Measurements from ENCODE around the gene CAD. TPM values are rescaled to one million over a fixed set of nuclear protein-coding genes. Genes with fewer than 3 reads are reported as not detected.

The CAD gene
- total and polyA plus RNA-seq, 10 of the 15 experiments (the other 5 are each of a cell fraction or from before 2014, with no cell fraction given): 7.6 to 119 (median 50.7) TPM

- Histone ChIP-seq H3K4me3 (no peak overlapping the region), H3K79me2 (ENCODE audit: control insufficient read depth, insufficient read depth, low read length) (no peaks in the 10 kb centered on the region), H3K36me3 (ENCODE audit: control insufficient read depth in 2 of 2, insufficient read depth in 2 of 2, low read length in 1 of 2) (no peaks in the 10 kb centered on the region), H3K9me3 (replicated peaks; ENCODE audit: control insufficient read depth, insufficient read depth, low read length) (no peaks in the 10 kb centered on the region), H3K4me1 (ENCODE audit: control insufficient read depth, insufficient read depth, low read length) (no peaks in the 10 kb centered on the region), H3K4me2 (ENCODE audit: control insufficient read depth, insufficient read depth) (no peak overlapping the region), H3K27ac (ENCODE audit: control insufficient read depth, insufficient read depth) (no peak overlapping the region), H4K20me1 (ENCODE audit: control insufficient read depth, insufficient read depth) (no peaks in the 10 kb centered on the region), H2AFZ (ENCODE audit: control insufficient read depth, low read depth, low read length) (no peak overlapping the region), H3K27me3 (replicated peaks in 1 of 2; ENCODE audit: control insufficient read depth in 2 of 2, insufficient read depth in 2 of 2, low read length in 1 of 2) (peaks cover 13 to 20% of the 10 kb centered on the region in 2 experiments), H3K9ac (ENCODE audit: control insufficient read depth, insufficient read depth, low read length) (no peak overlapping the region)
- RAD21 ChIA-PET (ENCODE audit: unreplicated experiment): no interaction called here
- TF ChIP-seq BHLHE40 (IDR thresholded peaks at IDR 0.05; ENCODE audit: borderline replicate concordance in 1 of 2, low read depth in 2 of 2, low read length in 1 of 2) (no peak), CBFB (IDR thresholded peaks at IDR 0.05; ENCODE audit: low read depth) (no peak), LARP7 (IDR thresholded peaks at IDR 0.05) (no peak), ZNF622 (IDR thresholded peaks at IDR 0.05) (no peak), YBX1 (IDR thresholded peaks at IDR 0.05) (no peak), ZBED1 (IDR thresholded peaks at IDR 0.05; ENCODE audit: borderline replicate concordance) (no peak), CHD2 (IDR thresholded peaks at IDR 0.05; ENCODE audit: borderline replicate concordance, low read depth, low read length) (no peak), PML (IDR thresholded peaks at IDR 0.05; ENCODE audit: low read length) (no peak), ZZZ3 (IDR thresholded peaks at IDR 0.05; ENCODE audit: control insufficient read depth, insufficient read length, low read depth) (no peak), MYC (IDR thresholded peaks at IDR 0.05; ENCODE audit: insufficient read depth, insufficient read length, insufficient replicate concordance, low read length, severe bottlenecking) (no peak), HDAC2 (IDR thresholded peaks at IDR 0.05) (no peak), MLLT1 (IDR thresholded peaks at IDR 0.05) (no peak), BRCA1 (IDR thresholded peaks at IDR 0.05; ENCODE audit: low read depth, low read length) (no peak), BMI1 (IDR thresholded peaks at IDR 0.05; ENCODE audit: borderline replicate concordance) (no peak), STAT3 (IDR thresholded peaks at IDR 0.05; ENCODE audit: low read depth, low read length) (no peak), ETV6 (conservative IDR thresholded peaks at IDR 0.05 in 1 of 2, IDR thresholded peaks at IDR 0.05 in 1 of 2; ENCODE audit: borderline replicate concordance in 1 of 2, low read depth in 1 of 2) (no peak), SREBF2 (IDR thresholded peaks at IDR 0.05; ENCODE audit: low read length) (no peak), KAT2A (conservative IDR thresholded peaks at IDR 0.05; ENCODE audit: control insufficient read depth, low read depth, low read length) (no peak), NBN (IDR thresholded peaks at IDR 0.05) (no peak)
- in situ Hi-C loops (cut with MboI): no loop called here
- no peak for ATAC-seq
- POLR2A ChIA-PET: no interaction called here
- intact Hi-C loops (cut with micrococcal nuclease; ENCODE audit: unreplicated experiment): no loop called here
- no TSS peak for BruUV-seq (replicated peaks)
- no peak for FAIRE-seq
- WGBS (ENCODE audit: insufficient coverage, insufficient replicate concordance, low lambda C conversion rate, missing lambda C conversion rate): 54% methylated on average over 8 of the region's 8 CpGs
- SMC1A ChIA-PET (ENCODE audit: uncharacterized antibody, unreplicated experiment): no interaction called here
- CTCF ChIA-PET: no interaction called here
- no peak for DNase-seq (ENCODE audit: low read depth, low spot score)
Measured at GRCh38 chr2:27258051-27258450, 40.9 kb downstream of the CAD start.

Data from GM12878 (cell line).